ENCODE measurements around the gene TMEM47. TPM values are rescaled to one million over a fixed set of nuclear protein-coding genes. Genes with fewer than 3 reads are reported as not detected.

The TMEM47 gene
- total RNA-seq, 1 experiment from 2014 or later = 0.45 TPM

DNA sequence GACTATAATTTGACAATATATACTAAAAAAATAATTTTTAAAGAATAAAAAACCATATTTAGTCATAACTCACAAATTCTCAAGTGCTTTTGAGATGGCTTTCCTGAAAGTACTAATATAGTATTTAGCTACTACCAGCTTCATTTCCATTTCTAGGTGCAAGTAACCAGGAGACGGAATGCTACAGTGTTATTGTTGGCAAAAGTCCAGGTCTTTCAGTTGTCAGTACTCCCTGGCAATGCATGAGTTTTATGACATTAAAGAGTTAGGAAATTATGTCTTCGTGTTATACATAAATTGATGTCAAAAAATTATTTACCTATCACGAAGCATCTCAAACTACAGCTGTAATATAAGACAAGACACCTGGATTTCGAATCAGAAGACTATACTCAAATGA lies 45.0 kb downstream of the TMEM47 start:
- no peak for DNase-seq (ENCODE audit: low read depth, low spot score)
- in situ Hi-C loops (cut with HindIII; ENCODE audit: low pct_unique_long_range_greater_than_20kb, low sequenced_read_pairs) = no loop called here

DNA sequence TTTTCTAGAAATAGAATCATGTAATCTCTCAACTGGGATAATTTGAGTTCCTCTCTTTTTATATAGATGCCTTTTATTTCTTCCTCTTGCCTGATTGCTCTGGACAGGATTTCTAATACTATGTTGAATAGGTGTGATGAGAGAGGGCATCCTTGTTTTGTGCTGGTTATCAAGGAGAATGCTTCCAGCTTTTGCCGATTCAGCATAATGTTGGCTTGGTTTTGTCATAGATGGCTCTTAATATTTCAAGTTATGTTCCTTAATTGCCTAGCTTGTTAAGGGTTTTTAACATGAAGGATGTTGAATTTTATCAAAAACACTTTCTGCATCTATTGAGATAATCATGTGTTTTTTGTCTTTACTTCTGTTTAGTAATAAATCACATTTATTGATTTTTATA lies 58.7 kb downstream of the TMEM47 start:
- DNase-seq (ENCODE audit: low read depth, low spot score) = no peak
- in situ Hi-C loops (cut with HindIII; ENCODE audit: low pct_unique_long_range_greater_than_20kb, low sequenced_read_pairs) = no loop called here

GRCh38 chrX:34586936-34587335 lies 70.1 kb downstream of the TMEM47 start:
- in situ Hi-C loops (cut with HindIII; ENCODE audit: low pct_unique_long_range_greater_than_20kb, low sequenced_read_pairs) = no loop called here
- DNase-seq (ENCODE audit: low read depth, low spot score) = no peak

GRCh38 chrX:34586346-34586911 lies 70.7 kb downstream of the TMEM47 start:
- in situ Hi-C loops (cut with HindIII; ENCODE audit: low pct_unique_long_range_greater_than_20kb, low sequenced_read_pairs) = no loop called here
- no peak for DNase-seq (ENCODE audit: low read depth, low spot score)

DNA sequence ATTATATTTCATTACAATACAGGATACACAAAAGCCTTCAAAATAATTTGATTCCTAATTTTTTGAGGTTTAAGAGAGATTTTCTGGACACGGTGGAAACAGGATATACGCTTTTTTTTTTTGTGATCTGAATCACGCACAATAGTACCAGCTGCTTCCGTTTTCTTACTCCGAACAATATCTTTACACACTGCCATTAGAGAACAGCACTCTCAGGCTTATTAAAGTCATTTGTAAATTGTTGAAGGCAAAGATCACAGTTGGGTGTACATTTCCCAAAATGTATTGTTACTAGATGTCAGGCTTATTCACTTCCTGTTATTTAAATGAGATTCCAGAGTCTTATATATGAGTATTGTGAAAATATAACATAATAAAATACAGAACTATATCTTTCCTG lies 71.5 kb downstream of the TMEM47 start:
- in situ Hi-C loops (cut with HindIII; ENCODE audit: low pct_unique_long_range_greater_than_20kb, low sequenced_read_pairs) = no loop called here
- DNase-seq (ENCODE audit: low read depth, low spot score) = no peak

DNA sequence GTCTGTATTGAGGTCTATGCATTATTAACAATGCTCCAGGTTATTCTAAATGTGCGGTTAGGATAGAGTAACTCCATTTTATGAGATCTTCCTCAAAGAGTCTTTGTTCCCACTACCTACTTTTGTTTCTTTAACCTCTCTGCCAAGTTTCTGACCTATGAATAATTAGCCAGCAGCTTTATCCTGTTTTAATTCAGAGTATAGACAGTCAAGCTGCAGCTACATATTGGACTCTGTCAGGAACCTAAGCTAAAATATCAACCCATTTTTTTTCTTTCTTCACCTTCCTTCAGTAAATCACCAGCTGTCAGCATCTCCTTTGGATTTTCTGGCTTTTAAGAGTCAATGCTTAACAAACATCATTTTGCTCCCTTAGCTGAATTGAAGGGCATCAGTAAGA lies 72.3 kb downstream of the TMEM47 start:
- DNase-seq (ENCODE audit: low read depth, low spot score) = peak; percentile 0
- in situ Hi-C loops (cut with HindIII; ENCODE audit: low pct_unique_long_range_greater_than_20kb, low sequenced_read_pairs) = no loop called here

GRCh38 chrX:34580069-34580468 lies 77.0 kb downstream of the TMEM47 start:
- no peak for DNase-seq (ENCODE audit: low read depth, low spot score)
- in situ Hi-C loops (cut with HindIII; ENCODE audit: low pct_unique_long_range_greater_than_20kb, low sequenced_read_pairs) = no loop called here

DNA sequence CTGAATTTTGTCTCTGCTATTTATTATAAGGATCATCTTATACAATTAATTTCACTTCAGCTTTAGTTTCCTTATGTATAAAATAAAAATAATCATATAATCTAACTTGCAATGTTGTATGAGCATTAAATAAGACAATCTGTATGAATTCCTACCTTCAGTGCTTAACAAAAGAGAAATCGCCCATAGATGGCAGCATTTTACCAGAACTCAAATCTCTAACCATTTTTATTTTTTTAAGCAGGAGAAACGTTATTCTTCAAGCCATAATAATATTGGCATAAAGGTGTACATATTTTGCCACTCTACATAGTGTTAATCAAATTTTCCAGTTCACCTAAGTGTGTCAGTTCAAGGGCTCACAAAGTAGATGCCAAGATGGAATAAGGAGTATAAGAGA lies 78.8 kb downstream of the TMEM47 start:
- peak; percentile 55 for DNase-seq (ENCODE audit: low read depth, low spot score)
- in situ Hi-C loops (cut with HindIII; ENCODE audit: low pct_unique_long_range_greater_than_20kb, low sequenced_read_pairs) = no loop called here

All from SK-MEL-5 (cell line).